Esophagus squamous epithelium (tissue), 5 donors: Measurements from ENCODE around the gene SDF4. TPM values are rescaled to one million over a fixed set of nuclear protein-coding genes. Genes with fewer than 3 reads are reported as not detected.
"Not testable (repeated sequence)": the region's sequence is repeated elsewhere in the genome, so short reads cannot be mapped to it uniquely, and the experiment has no call there.

ENCODE experiments used
- DNase-seq: peaks from one replicate; lab custom pipeline; 2025; lab: John Stamatoyannopoulos, UW
- H3K27ac ChIP-seq, 4 donors: fragments of 200-600 bp; sonication (generic); one replicate each; pipeline ENCODE4 v1.5.1; 2016 to 2019; ENCODE audit warnings: mild to moderate bottlenecking in 1 of 4
- H3K27me3 ChIP-seq, 4 donors: fragments of 200-600 bp; sonication (generic); 1 replicate in 3 of 4; 2 replicates in 1 of 4; pipeline versions ENCODE4 v1.5.1 to v1.6.0; 2017 to 2021; ENCODE audit warnings: antibody characterized with exemption in 1 of 4
- H3K36me3 ChIP-seq, 3 donors: fragments of 200-600 bp; sonication (generic); one replicate each; pipeline ENCODE4 v1.5.1; 2016 to 2019
- H3K4me1 ChIP-seq, 3 donors: fragments of 200-600 bp; sonication (generic); one replicate each; pipeline ENCODE4 v1.5.1; 2017 to 2019
- H3K4me3 ChIP-seq, 4 donors: fragments of 200-600 bp; sonication (generic); 1 replicate in 3 of 4; 2 replicates in 1 of 4; pipeline ENCODE4 v1.5.1; 2016 to 2019; ENCODE audit warnings: mild to moderate bottlenecking in 2 of 4, moderate library complexity in 1 of 4
- H3K9me3 ChIP-seq, 3 donors: fragments of 200-600 bp; sonication (generic); one replicate each; pipeline ENCODE4 v1.5.1; 2016 to 2019
- CTCF ChIP-seq, 6 experiments: fragments of 450-650 bp in 4 of 6; fragments of 200-600 bp in 2 of 6; sonication (generic) in 2 of 6; IDR thresholded peaks; one replicate each; pipeline ENCODE4 v1.5.1; 2016 to 2019; ENCODE audit warnings: antibody characterized with exemption in 6 of 6, mild to moderate bottlenecking in 4 of 6, moderate library complexity in 4 of 6
- POLR2A ChIP-seq, 4 donors: fragments of 450-650 bp; IDR thresholded peaks; one replicate each; pipeline ENCODE4 v1.6.1; 2017; ENCODE audit warnings: antibody characterized with exemption in 4 of 4, mild to moderate bottlenecking in 4 of 4, moderate library complexity in 3 of 4
- WGBS, 2 donors: methylation state at CpG; one replicate each; pipeline ENCODE4 v1.1.5; 2018; 5-methylcytosine and 5-hydroxymethylcytosine counted together
- intact Hi-C: fragments of 100-400 bp; cut with DNase I; formaldehyde crosslinking; loops from one replicate; pipeline ENCODE4 v1.15.0; 2022
- total RNA-seq, 4 donors: library from RNA; depleted of rRNA; stranded (reverse); fragments of >200 nt; gene quantifications; one replicate each; pipeline ENCODE4 v1.1.0, GENCODE V29; 2016
- donor health status: DM: yes; HTN: yes; CAD: no.

Gene SDF4
- total RNA-seq, 4 donors from 2014 or later: 65.0 to 75.4 (median 67.6) TPM

GRCh38 chr1:1176931-1177330 is 54.9 kb downstream of the SDF4 start:
- DNase-seq: no peak
- TF ChIP-seq POLR2A (IDR thresholded peaks at IDR 0.05): no peak
- TF ChIP-seq CTCF (IDR thresholded peaks at IDR 0.05): no peak
- H3K27ac ChIP-seq: no peak overlapping the region
- no peaks in the 10 kb centered on the region for H3K9me3 ChIP-seq
- intact Hi-C loops: no loop called here
- peaks cover 0 to 15% (median 4%) of the 10 kb centered on the region in 3 donors for H3K4me1 ChIP-seq
- H3K36me3 ChIP-seq: peaks cover 0 to 17% (median 0%) of the 10 kb centered on the region in 3 donors
- H3K4me3 ChIP-seq: no peak overlapping the region
- peaks cover 0 to 87% (median 6%) of the 10 kb centered on the region in 4 donors for H3K27me3 ChIP-seq
- WGBS, 2 donors: 58 to 60% methylated on average over 6 to 7 of the region's 7 CpGs

- H3K4me3 ChIP-seq, intact Hi-C loops, H3K27ac ChIP-seq, DNase-seq, H3K9me3 ChIP-seq: not testable (repeated sequence)
- Histone ChIP-seq H3K4me1 (peaks cover 0 to 22% (median 6%) of the 10 kb centered on the region in 3 donors), H3K27me3 (peaks cover 0 to 89% (median 6%) of the 10 kb centered on the region in 4 donors), H3K36me3 (peaks cover 0 to 17% (median 0%) of the 10 kb centered on the region in 3 donors)
- WGBS, 2 donors: 43 to 53% methylated on average over 10 to 19 of the region's 22 CpGs
These were observed 55.6 kb downstream of the SDF4 start for GRCh38 chr1:1176063-1176761.

- intact Hi-C loops: no loop called here
- 72 to 94% methylated on average over 17 to 24 of the region's 29 CpGs for WGBS, 2 donors
- Histone ChIP-seq H3K36me3 (peaks cover 0 to 24% (median 0%) of the 10 kb centered on the region in 3 donors), H3K9me3 (no peaks in the 10 kb centered on the region), H3K27ac (no peak overlapping the region), H3K4me3 (no peak overlapping the region), H3K4me1 (peaks cover 0 to 30% (median 6%) of the 10 kb centered on the region in 3 donors), H3K27me3 (peaks cover 0 to 89% (median 6%) of the 10 kb centered on the region in 4 donors)
- no peak for DNase-seq
- TF ChIP-seq CTCF (IDR thresholded peaks at IDR 0.05): no peak
- TF ChIP-seq POLR2A (IDR thresholded peaks at IDR 0.05): no peak
These were observed 56.4 kb downstream of the SDF4 start for GRCh38 chr1:1175221-1176062.

GRCh38 chr1:1173793-1174415 is 57.9 kb downstream of the SDF4 start, which contains the start of gene TTLL10:
Gene TTLL10, plus strand, starts transcription at chr1:1173880. Its CDS starts 5,336 bp downstream, at chr1:1179216.
- Histone ChIP-seq H3K4me1 (peaks cover 0 to 42% (median 6%) of the 10 kb centered on the region in 3 donors), H3K4me3 (no peak within 1 kb of the TSS), H3K9me3 (no peaks in the 10 kb centered on the region), H3K36me3 (peaks cover 0 to 39% (median 0%) of the 10 kb centered on the region in 3 donors), H3K27ac (no peak within 1 kb of the TSS), H3K27me3 (peaks cover 0 to 89% (median 6%) of the 10 kb centered on the region in 4 donors)
- no peak for DNase-seq
- intact Hi-C loops: no loop called here
- TF ChIP-seq CTCF (IDR thresholded peaks at IDR 0.05) (no peak), POLR2A (IDR thresholded peaks at IDR 0.05) (no peak)
- 48 to 83% methylated on average over 3 to 14 of the region's 35 CpGs for WGBS, 2 donors

GRCh38 chr1:1173061-1173792 is 58.6 kb downstream of the SDF4 start:
- TF ChIP-seq POLR2A (IDR thresholded peaks at IDR 0.05) (no peak), CTCF (IDR thresholded peaks at IDR 0.05) (no peak)
- peaks cover 0 to 89% (median 6%) of the 10 kb centered on the region in 4 donors for H3K27me3 ChIP-seq
- WGBS, 2 donors: 58 to 77% methylated on average over 12 to 13 of the region's 32 CpGs
- no peak for DNase-seq
- H3K4me3 ChIP-seq: no peak overlapping the region
- no peak overlapping the region for H3K27ac ChIP-seq
- H3K9me3 ChIP-seq: no peaks in the 10 kb centered on the region
- intact Hi-C loops: no loop called here
- H3K36me3 ChIP-seq: peaks cover 0 to 46% (median 0%) of the 10 kb centered on the region in 3 donors
- peaks cover 0 to 48% (median 6%) of the 10 kb centered on the region in 3 donors for H3K4me1 ChIP-seq
